IPS DF 6.9 (cell line): ENCODE results near the gene ZMYM2.
A peak's percentile ranks its signal among the peaks of the same experiment; 100 is the strongest.

ENCODE experiments used
- DNase-seq: peaks from one replicate; pipeline ENCODE4 v3.0.0-alpha.2; 2013; ENCODE audit warnings: low read depth, low spot score
- H3K27ac ChIP-seq: one replicate; pipeline ENCODE4 v1.5.1; 2013; ENCODE audit warnings: low read length, control low read depth
- H3K27me3 ChIP-seq: 2 replicates; pipeline ENCODE4 v1.6.1; 2013; ENCODE audit warnings: mild to moderate bottlenecking, low read length; ENCODE audit not compliant: control insufficient read depth, insufficient read depth
- H3K36me3 ChIP-seq: 2 replicates; pipeline ENCODE4 v1.6.1; 2013; ENCODE audit warnings: low read length; ENCODE audit not compliant: control insufficient read depth, insufficient read depth
- H3K4me1 ChIP-seq: 2 replicates; pipeline ENCODE4 v1.6.1; 2013; ENCODE audit warnings: low read length; ENCODE audit not compliant: control insufficient read depth, insufficient read depth
- H3K4me3 ChIP-seq: 2 replicates; pipeline ENCODE4 v1.5.1; 2013; ENCODE audit warnings: mild to moderate bottlenecking, low read length
- H3K9me3 ChIP-seq: 2 replicates; pipeline ENCODE4 v1.6.1; 2013; ENCODE audit warnings: low read length, inconsistent platforms; ENCODE audit not compliant: control insufficient read depth, insufficient read depth
- WGBS: extraction: QIAGEN DNeasy Blood & Tissue Kit; methylation state at CpG from one replicate; pipeline ENCODE4 v1.1.7; 2013; ENCODE audit warnings: mixed read lengths, missing lambda C conversion rate; ENCODE audit not compliant: insufficient read length, insufficient coverage; 5-methylcytosine and 5-hydroxymethylcytosine counted together

ZMYM2 gene

GRCh38 chr13:20102525-20103180 is 144.1 kb downstream of the ZMYM2 start:
- Histone ChIP-seq H3K9me3 (no peaks in the 10 kb centered on the region), H3K4me3 (no peak overlapping the region), H3K36me3 (no peaks in the 10 kb centered on the region), H3K27me3 (no peaks in the 10 kb centered on the region), H3K27ac (no peak overlapping the region), H3K4me1 (peaks cover 4% of the 10 kb centered on the region; the same call in 1 of the 2 replicates)
- DNase-seq, result no peak
- WGBS, result no CpG with 5 or more reads among the region's 9 CpGs

GRCh38 chr13:20105161-20105689 is 146.7 kb downstream of the ZMYM2 start:
- no peak overlapping the region for H3K4me3 ChIP-seq
- no peak for DNase-seq
- H3K9me3 ChIP-seq, result no peaks in the 10 kb centered on the region
- no peaks in the 10 kb centered on the region for H3K36me3 ChIP-seq
- H3K27ac ChIP-seq, result no peak overlapping the region
- no peaks in the 10 kb centered on the region for H3K27me3 ChIP-seq
- WGBS, result no CpG with 5 or more reads among the region's 13 CpGs
- peaks cover 2% of the 10 kb centered on the region; the same call in 1 of the 2 replicates for H3K4me1 ChIP-seq

DNA sequence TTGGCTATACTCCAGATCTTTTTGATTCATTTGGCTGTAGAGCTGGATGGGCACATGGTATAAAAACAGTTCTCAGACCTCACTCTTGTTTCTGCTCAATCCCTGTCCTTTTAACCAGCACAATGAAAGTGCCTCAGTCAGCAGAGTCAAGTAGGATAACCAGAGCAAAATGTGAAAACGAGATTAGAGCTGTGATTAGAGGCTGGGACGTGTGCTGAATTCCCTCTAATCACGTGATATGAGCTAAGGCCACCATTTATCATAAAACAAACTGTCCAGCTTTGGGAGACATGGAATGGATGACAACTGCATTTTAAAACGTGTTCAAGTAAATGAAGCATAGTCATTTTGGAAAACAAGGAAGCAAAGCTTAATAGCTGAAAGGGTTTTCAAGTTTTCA is 148.2 kb downstream of the ZMYM2 start:
- Histone ChIP-seq H3K27ac (no peak overlapping the region), H3K9me3 (no peaks in the 10 kb centered on the region), H3K4me1 (peaks cover under 1% of the 10 kb centered on the region; the same call in 1 of the 2 replicates), H3K36me3 (no peaks in the 10 kb centered on the region), H3K4me3 (no peak overlapping the region), H3K27me3 (no peaks in the 10 kb centered on the region)
- DNase-seq, result no peak
- no CpG with 5 or more reads among the region's 4 CpGs for WGBS

- Histone ChIP-seq H3K9me3 (no peaks in the 10 kb centered on the region), H3K27ac (no peak overlapping the region), H3K4me1 (no peaks in the 10 kb centered on the region), H3K27me3 (no peaks in the 10 kb centered on the region), H3K4me3 (no peak overlapping the region), H3K36me3 (no peaks in the 10 kb centered on the region)
- DNase-seq, result no peak
- no CpG with 5 or more reads among the region's 2 CpGs for WGBS
Observed at GRCh38 chr13:20109037-20109436, 150.5 kb downstream of the ZMYM2 start.

DNA sequence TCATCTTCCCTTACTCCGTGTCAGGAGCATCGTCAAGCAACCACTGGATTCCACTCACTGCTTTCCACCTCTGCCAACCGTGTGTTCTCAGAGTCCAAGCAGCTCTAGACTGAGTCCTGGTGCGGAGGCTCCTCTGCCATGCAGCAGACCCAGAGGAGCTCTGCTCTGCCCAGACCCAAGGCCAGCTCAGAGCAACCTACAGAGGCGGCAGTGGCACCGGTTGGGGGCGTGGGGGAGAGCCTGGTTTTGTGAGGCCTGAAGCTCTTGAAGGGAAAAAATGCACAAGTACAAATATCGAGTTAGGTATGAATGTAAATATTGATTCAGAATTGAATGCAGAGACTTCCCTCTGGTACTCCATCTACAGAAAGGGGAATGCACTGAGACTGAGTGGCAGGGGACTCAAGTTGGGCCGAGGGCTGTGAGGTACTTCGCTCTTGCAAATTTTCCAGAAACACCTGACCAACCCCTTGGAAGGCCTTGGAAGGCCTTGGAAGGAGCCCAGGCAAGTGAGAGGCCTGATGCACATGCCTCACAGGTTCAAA is 155.6 kb downstream of the ZMYM2 start:
- H3K27me3 ChIP-seq, result no peaks in the 10 kb centered on the region
- no peak overlapping the region for H3K27ac ChIP-seq
- H3K4me3 ChIP-seq, result no peak overlapping the region
- H3K4me1 ChIP-seq, result no peaks in the 10 kb centered on the region
- no peaks in the 10 kb centered on the region for H3K9me3 ChIP-seq
- DNase-seq, result no peak
- no CpG with 5 or more reads among the region's 10 CpGs for WGBS
- H3K36me3 ChIP-seq, result no peaks in the 10 kb centered on the region

GRCh38 chr13:20116213-20116612 is 157.7 kb downstream of the ZMYM2 start:
- no CpG with 5 or more reads among the region's 6 CpGs for WGBS
- H3K27me3 ChIP-seq, result no peaks in the 10 kb centered on the region
- no peaks in the 10 kb centered on the region for H3K9me3 ChIP-seq
- DNase-seq, result no peak
- H3K4me1 ChIP-seq, result no peaks in the 10 kb centered on the region
- H3K36me3 ChIP-seq, result no peaks in the 10 kb centered on the region
- H3K4me3 ChIP-seq, result no peak overlapping the region
- no peak overlapping the region for H3K27ac ChIP-seq

- 0 out of 2 replicates have a peak, but pooled peaks cover 1% of the 10 kb centered on the region for H3K4me1 ChIP-seq
- H3K4me3 ChIP-seq, result peak overlapping the region; percentile 45; the same call in 1 of the 2 replicates
- WGBS, result no CpG with 5 or more reads among the region's 55 CpGs
- no peak for DNase-seq
- no peaks in the 10 kb centered on the region for H3K36me3 ChIP-seq
- no peak overlapping the region for H3K27ac ChIP-seq
- H3K27me3 ChIP-seq, result no peaks in the 10 kb centered on the region
- H3K9me3 ChIP-seq, result no peaks in the 10 kb centered on the region
Observed at GRCh38 chr13:20118268-20119140, 160.0 kb downstream of the ZMYM2 start.

GRCh38 chr13:20119960-20120359 is 161.4 kb downstream of the ZMYM2 start:
- no CpG with 5 or more reads among the region's 3 CpGs for WGBS
- no peak overlapping the region for H3K4me3 ChIP-seq
- H3K4me1 ChIP-seq, result 0 out of 2 replicates have a peak, but pooled peaks cover 1% of the 10 kb centered on the region
- peak overlapping the region; percentile 56 for H3K27ac ChIP-seq
- no peaks in the 10 kb centered on the region for H3K9me3 ChIP-seq
- H3K36me3 ChIP-seq, result no peaks in the 10 kb centered on the region
- no peaks in the 10 kb centered on the region for H3K27me3 ChIP-seq
- DNase-seq, result no peak

DNA sequence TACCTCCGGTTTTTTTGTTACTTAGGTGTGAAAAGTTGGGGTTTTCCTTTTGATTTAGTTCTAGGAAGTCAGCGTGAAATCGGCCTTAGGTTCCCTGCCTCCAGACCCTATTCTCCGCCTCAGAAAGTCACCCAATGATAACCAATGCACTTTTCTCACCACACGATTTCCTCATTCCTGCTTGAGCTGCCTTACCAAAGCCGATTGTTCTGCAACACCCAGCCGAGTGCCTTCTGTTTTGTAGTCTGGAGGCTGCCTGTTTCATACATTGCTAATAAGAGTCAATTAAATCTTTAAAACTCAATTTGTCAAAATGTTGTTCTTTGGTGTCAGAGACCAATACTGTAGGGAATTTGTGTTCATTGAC is 162.6 kb downstream of the ZMYM2 start:
- no peak for DNase-seq
- Histone ChIP-seq H3K27ac (no peak overlapping the region), H3K4me3 (no peak overlapping the region), H3K4me1 (0 out of 2 replicates have a peak, but pooled peaks cover 1% of the 10 kb centered on the region), H3K27me3 (no peaks in the 10 kb centered on the region), H3K36me3 (no peaks in the 10 kb centered on the region), H3K9me3 (no peaks in the 10 kb centered on the region)
- WGBS, result no CpG with 5 or more reads among the region's 7 CpGs

DNA sequence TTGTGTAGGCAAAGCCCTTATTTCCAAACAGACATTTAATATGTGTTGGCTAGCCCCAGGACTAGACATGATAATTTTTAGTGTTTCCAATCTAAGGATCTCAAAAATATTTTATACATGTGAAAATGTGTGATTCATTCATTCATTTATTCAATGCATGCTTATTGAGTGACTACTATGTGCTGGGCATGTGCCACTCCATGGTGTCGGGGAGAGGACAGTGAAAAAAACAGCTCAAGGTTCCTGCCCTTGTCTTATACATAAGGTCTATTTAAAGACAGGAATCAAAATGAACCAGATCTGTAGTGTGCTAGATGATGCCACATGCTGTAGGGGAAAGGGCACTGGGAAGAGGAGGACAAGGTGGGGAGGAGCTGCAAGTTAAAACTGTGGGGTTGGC is 165.8 kb downstream of the ZMYM2 start:
- peaks cover 2% of the 10 kb centered on the region for H3K27me3 ChIP-seq
- DNase-seq, result no peak
- no peak overlapping the region for H3K4me3 ChIP-seq
- peaks cover 2% of the 10 kb centered on the region; the same call in 1 of the 2 replicates for H3K4me1 ChIP-seq
- H3K9me3 ChIP-seq, result no peaks in the 10 kb centered on the region
- WGBS, result no CpG with 5 or more reads among the region's 1 CpG
- no peaks in the 10 kb centered on the region for H3K36me3 ChIP-seq
- no peak overlapping the region for H3K27ac ChIP-seq
